Sigmoid colon (tissue), 7 donors: Measurements from ENCODE around the gene IL1RAPL2. TPM values are rescaled to one million over a fixed set of nuclear protein-coding genes. Genes with fewer than 3 reads are reported as not detected.

ENCODE experiments used
- DNase-seq: peaks from one replicate; pipeline ENCODE4 v3.0.0-alpha.2; 2019
- H3K27ac ChIP-seq, 4 donors: fragments of 200-600 bp; sonication (generic); one replicate each; pipeline ENCODE4 v1.5.1; 2016 to 2019; ENCODE audit warnings: mild to moderate bottlenecking in 1 of 4
- H3K27me3 ChIP-seq, 3 donors: fragments of 200-600 bp; sonication (generic); one replicate each; pipeline ENCODE4 v1.5.1; 2019; ENCODE audit warnings: mild to moderate bottlenecking in 1 of 3
- H3K36me3 ChIP-seq, 4 donors: fragments of 200-600 bp; sonication (generic); one replicate each; pipeline ENCODE4 v1.5.1; 2016 to 2019
- H3K4me1 ChIP-seq, 4 donors: fragments of 200-600 bp; sonication (generic); one replicate each; pipeline ENCODE4 v1.5.1; 2017 to 2019
- H3K4me3 ChIP-seq, 4 donors: fragments of 200-600 bp; sonication (generic); one replicate each; pipeline ENCODE4 v1.5.1; 2017 to 2019; ENCODE audit warnings: mild to moderate bottlenecking in 2 of 4, moderate library complexity in 1 of 4
- H3K9me3 ChIP-seq, 4 donors: fragments of 200-600 bp in 3 of 4; sonication (generic) in 3 of 4; one replicate each; pipeline versions ENCODE4 v1.5.1 to v1.6.1; 2013 to 2019
- EP300 ChIP-seq, 4 donors: sonication (generic); formaldehyde crosslinking; IDR thresholded peaks; one replicate each; pipeline ENCODE4 v1.6.1; 2017; ENCODE audit warnings: antibody characterized with exemption in 4 of 4
- POLR2A ChIP-seq, 2 donors: fragments of 450-650 bp; IDR thresholded peaks; one replicate each; pipeline ENCODE4 v1.6.1; 2016; ENCODE audit warnings: antibody characterized with exemption in 2 of 2, mild to moderate bottlenecking in 2 of 2, moderate library complexity in 2 of 2
- POLR2AphosphoS5 ChIP-seq, 4 donors: sonication (generic); formaldehyde crosslinking; IDR thresholded peaks; one replicate each; pipeline ENCODE4 v1.6.1; 2017; ENCODE audit warnings: antibody characterized with exemption in 4 of 4
- WGBS, 2 donors: extraction: QIAGEN DNeasy Blood & Tissue Kit; methylation state at CpG; one replicate each; pipeline ENCODE4 v1.1.7; 2013; 5-methylcytosine and 5-hydroxymethylcytosine counted together
- intact Hi-C: fragments of 100-400 bp; cut with DNase I; formaldehyde crosslinking; loops from one replicate; pipeline ENCODE4 v1.15.1; 2023
- polyA plus RNA-seq, 3 donors: library from polyadenylated mRNA; stranded (reverse); fragments of 200-250 nt; gene quantifications; one replicate each; pipeline ENCODE4 v1.2.3, GENCODE V29; 2013
- total RNA-seq, 4 donors: library from RNA; depleted of rRNA; stranded (reverse); fragments of >200 nt; gene quantifications; one replicate each; pipeline ENCODE4 v1.1.0, GENCODE V29; 2016
- TF ChIP-seq, protein P1 (sequence below), 4 experiments: fragments of 450-650 bp in 3 of 4; fragments of 200-600 bp in 1 of 4; IDR thresholded peaks; one replicate each; pipeline ENCODE4 v1.5.1; 2016 to 2019; ENCODE audit warnings: antibody characterized with exemption in 4 of 4, mild to moderate bottlenecking in 3 of 4, moderate library complexity in 2 of 4
- donor health status: healthy with polysubstance abuse.
- donor health status: Bipolar disorder and iron deficiency.
- donor health status: healthy.

The IL1RAPL2 gene
- total and polyA plus RNA-seq, 7 donors: 0.01 to 1.1 (median 0.79) TPM; not detected in 3

- TF ChIP-seq POLR2A (IDR thresholded peaks at IDR 0.05) (no peak), POLR2AphosphoS5 (IDR thresholded peaks at IDR 0.05) (no peak), EP300 (IDR thresholded peaks at IDR 0.05) (no peak)
- TF ChIP-seq, protein P1, sequence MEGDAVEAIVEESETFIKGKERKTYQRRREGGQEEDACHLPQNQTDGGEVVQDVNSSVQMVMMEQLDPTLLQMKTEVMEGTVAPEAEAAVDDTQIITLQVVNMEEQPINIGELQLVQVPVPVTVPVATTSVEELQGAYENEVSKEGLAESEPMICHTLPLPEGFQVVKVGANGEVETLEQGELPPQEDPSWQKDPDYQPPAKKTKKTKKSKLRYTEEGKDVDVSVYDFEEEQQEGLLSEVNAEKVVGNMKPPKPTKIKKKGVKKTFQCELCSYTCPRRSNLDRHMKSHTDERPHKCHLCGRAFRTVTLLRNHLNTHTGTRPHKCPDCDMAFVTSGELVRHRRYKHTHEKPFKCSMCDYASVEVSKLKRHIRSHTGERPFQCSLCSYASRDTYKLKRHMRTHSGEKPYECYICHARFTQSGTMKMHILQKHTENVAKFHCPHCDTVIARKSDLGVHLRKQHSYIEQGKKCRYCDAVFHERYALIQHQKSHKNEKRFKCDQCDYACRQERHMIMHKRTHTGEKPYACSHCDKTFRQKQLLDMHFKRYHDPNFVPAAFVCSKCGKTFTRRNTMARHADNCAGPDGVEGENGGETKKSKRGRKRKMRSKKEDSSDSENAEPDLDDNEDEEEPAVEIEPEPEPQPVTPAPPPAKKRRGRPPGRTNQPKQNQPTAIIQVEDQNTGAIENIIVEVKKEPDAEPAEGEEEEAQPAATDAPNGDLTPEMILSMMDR (IDR thresholded peaks at IDR 0.05): no peak
- Histone ChIP-seq H3K4me1 (no peaks in the 10 kb centered on the region), H3K4me3 (no peak overlapping the region), H3K27ac (no peak overlapping the region), H3K36me3 (no peaks in the 10 kb centered on the region), H3K9me3 (no peaks in the 10 kb centered on the region), H3K27me3 (no peaks in the 10 kb centered on the region)
- no peak for DNase-seq
- intact Hi-C loops: no loop called here
Observed at GRCh38 chrX:105038672-105039328, 472.8 kb downstream of the IL1RAPL2 start.

GRCh38 chrX:105050921-105051320 is 484.9 kb downstream of the IL1RAPL2 start:
- Histone ChIP-seq H3K4me3 (no peak overlapping the region), H3K36me3 (no peaks in the 10 kb centered on the region), H3K4me1 (no peaks in the 10 kb centered on the region), H3K27ac (no peak overlapping the region), H3K27me3 (no peaks in the 10 kb centered on the region), H3K9me3 (no peaks in the 10 kb centered on the region)
- 80 to 82% methylated on average over 7 of the region's 7 CpGs for WGBS, 2 donors
- TF ChIP-seq POLR2A (IDR thresholded peaks at IDR 0.05) (no peak), POLR2AphosphoS5 (IDR thresholded peaks at IDR 0.05) (no peak), EP300 (IDR thresholded peaks at IDR 0.05) (no peak)
- TF ChIP-seq, protein P1 (IDR thresholded peaks at IDR 0.05): no peak
- no peak for DNase-seq
- intact Hi-C loops: no loop called here

GRCh38 chrX:105051364-105051763 is 485.4 kb downstream of the IL1RAPL2 start:
- Histone ChIP-seq H3K4me1 (no peaks in the 10 kb centered on the region), H3K27ac (no peak overlapping the region), H3K4me3 (no peak overlapping the region), H3K36me3 (no peaks in the 10 kb centered on the region), H3K27me3 (no peaks in the 10 kb centered on the region), H3K9me3 (no peaks in the 10 kb centered on the region)
- no peak for TF ChIP-seq POLR2AphosphoS5 (IDR thresholded peaks at IDR 0.05)
- no peak for TF ChIP-seq POLR2A (IDR thresholded peaks at IDR 0.05)
- no peak for TF ChIP-seq EP300 (IDR thresholded peaks at IDR 0.05)
- TF ChIP-seq, protein P1 (IDR thresholded peaks at IDR 0.05): no peak
- intact Hi-C loops: no loop called here
- WGBS, 2 donors: 89 to 92% methylated on average over 10 of the region's 10 CpGs
- DNase-seq: no peak

GRCh38 chrX:105052926-105053325 is 486.9 kb downstream of the IL1RAPL2 start:
- no peak overlapping the region for H3K27ac ChIP-seq
- H3K9me3 ChIP-seq: no peaks in the 10 kb centered on the region
- TF ChIP-seq EP300 (IDR thresholded peaks at IDR 0.05): no peak
- H3K36me3 ChIP-seq: no peaks in the 10 kb centered on the region
- intact Hi-C loops: no loop called here
- H3K4me1 ChIP-seq: no peaks in the 10 kb centered on the region
- DNase-seq: no peak
- 59 to 70% methylated on average over 2 of the region's 2 CpGs for WGBS, 2 donors
- H3K27me3 ChIP-seq: no peaks in the 10 kb centered on the region
- no peak overlapping the region for H3K4me3 ChIP-seq

DNA sequence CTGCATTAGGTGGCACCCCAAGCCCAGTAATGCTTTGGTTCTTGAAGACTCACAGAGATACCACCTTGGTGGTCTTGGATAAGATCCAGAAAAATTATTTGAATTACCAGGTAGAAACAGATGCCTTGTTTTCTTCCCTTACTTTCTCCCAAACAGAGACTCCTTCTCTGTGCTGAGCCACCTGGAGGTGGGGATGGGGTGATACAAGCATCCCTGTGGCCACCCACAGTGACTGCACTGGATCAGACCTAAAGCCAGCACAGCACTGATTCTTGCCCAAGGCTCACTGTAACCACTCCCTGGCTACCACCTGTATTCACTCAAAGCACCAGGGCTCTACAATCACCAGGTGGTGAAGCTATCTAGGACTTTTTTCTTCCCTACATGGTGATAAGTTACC is 497.7 kb downstream of the IL1RAPL2 start:
- intact Hi-C loops: no loop called here
- Histone ChIP-seq H3K4me1 (no peaks in the 10 kb centered on the region), H3K9me3 (no peaks in the 10 kb centered on the region), H3K36me3 (no peaks in the 10 kb centered on the region), H3K27me3 (no peaks in the 10 kb centered on the region), H3K4me3 (no peak overlapping the region), H3K27ac (no peak overlapping the region)
- DNase-seq: no peak
- TF ChIP-seq POLR2AphosphoS5 (IDR thresholded peaks at IDR 0.05) (no peak), POLR2A (IDR thresholded peaks at IDR 0.05) (no peak), EP300 (IDR thresholded peaks at IDR 0.05) (no peak)

- H3K36me3 ChIP-seq: no peaks in the 10 kb centered on the region
- TF ChIP-seq POLR2AphosphoS5 (IDR thresholded peaks at IDR 0.05) (no peak), POLR2A (IDR thresholded peaks at IDR 0.05) (no peak), EP300 (IDR thresholded peaks at IDR 0.05) (no peak)
- TF ChIP-seq, protein P1 (IDR thresholded peaks at IDR 0.05): no peak
- no peak overlapping the region for H3K27ac ChIP-seq
- DNase-seq: no peak
- intact Hi-C loops: no loop called here
- no peak overlapping the region for H3K4me3 ChIP-seq
- H3K9me3 ChIP-seq: no peaks in the 10 kb centered on the region
- H3K4me1 ChIP-seq: no peaks in the 10 kb centered on the region
- WGBS, 2 donors: 68 to 75% methylated on average over 2 of the region's 2 CpGs
- H3K27me3 ChIP-seq: no peaks in the 10 kb centered on the region
Observed at GRCh38 chrX:105098201-105098600, 532.2 kb downstream of the IL1RAPL2 start.
